A549 treated with AZD9567 at 1 μM for 4 hours (cell line): Measurements from ENCODE around the gene HLTF. TPM values are rescaled to one million over a fixed set of nuclear protein-coding genes. Genes with fewer than 3 reads are reported as not detected.

Experiments used
- total RNA-seq: library from RNA; stranded (reverse); fragments of 200-300 nt; extraction: Qiagen RNA extraction; gene quantifications from 5 replicates; pipeline ENCODE4 v1.2.3, GENCODE V29; 2022; ENCODE audit not compliant: insufficient read depth

Gene HLTF, protein sequence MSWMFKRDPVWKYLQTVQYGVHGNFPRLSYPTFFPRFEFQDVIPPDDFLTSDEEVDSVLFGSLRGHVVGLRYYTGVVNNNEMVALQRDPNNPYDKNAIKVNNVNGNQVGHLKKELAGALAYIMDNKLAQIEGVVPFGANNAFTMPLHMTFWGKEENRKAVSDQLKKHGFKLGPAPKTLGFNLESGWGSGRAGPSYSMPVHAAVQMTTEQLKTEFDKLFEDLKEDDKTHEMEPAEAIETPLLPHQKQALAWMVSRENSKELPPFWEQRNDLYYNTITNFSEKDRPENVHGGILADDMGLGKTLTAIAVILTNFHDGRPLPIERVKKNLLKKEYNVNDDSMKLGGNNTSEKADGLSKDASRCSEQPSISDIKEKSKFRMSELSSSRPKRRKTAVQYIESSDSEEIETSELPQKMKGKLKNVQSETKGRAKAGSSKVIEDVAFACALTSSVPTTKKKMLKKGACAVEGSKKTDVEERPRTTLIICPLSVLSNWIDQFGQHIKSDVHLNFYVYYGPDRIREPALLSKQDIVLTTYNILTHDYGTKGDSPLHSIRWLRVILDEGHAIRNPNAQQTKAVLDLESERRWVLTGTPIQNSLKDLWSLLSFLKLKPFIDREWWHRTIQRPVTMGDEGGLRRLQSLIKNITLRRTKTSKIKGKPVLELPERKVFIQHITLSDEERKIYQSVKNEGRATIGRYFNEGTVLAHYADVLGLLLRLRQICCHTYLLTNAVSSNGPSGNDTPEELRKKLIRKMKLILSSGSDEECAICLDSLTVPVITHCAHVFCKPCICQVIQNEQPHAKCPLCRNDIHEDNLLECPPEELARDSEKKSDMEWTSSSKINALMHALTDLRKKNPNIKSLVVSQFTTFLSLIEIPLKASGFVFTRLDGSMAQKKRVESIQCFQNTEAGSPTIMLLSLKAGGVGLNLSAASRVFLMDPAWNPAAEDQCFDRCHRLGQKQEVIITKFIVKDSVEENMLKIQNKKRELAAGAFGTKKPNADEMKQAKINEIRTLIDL
- 12.1 to 19.8 TPM (median 16.9 TPM) in 5 replicates for total RNA-seq

DNA sequence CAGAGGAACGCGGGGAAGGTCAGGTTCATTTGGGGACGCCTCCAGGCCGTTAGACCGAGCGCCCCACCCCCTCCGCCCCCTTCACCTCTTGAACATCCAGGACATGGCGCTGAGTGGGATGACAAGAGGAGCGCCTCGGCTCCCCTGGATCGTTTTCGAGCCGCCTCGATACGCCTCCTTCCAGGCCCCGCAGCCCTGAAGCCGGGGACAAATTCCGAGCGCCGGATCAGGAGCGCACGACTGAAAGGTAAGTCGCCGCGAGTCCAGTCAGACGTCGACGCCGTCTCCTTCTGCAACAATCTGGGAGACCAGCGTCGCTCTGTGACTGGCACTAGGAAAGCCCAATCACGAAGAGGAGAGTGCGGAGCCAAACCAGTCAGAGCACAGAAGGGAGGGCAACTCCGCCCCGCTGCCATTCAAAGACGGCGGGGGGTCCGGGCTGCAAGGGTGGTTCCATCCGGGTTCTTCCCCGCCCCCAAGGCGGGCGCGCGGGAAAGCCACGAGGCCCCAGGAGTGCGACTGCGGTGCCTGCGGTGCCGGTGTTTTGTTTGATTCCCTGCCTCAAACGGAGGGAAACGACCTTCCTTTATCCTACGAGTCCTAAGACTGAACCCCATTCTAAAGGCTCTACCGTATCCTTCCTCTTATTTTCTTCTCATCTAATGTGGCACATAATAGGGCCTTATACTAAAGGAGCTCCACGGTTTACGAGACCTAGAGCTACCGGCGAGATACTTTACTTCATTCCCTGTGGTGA is at the start of gene HLTF:
TSS of gene HLTF (minus strand) at position 302 of the 757 bp plus-strand sequence. CDS start at position 105, 197 bp downstream.

DNA sequence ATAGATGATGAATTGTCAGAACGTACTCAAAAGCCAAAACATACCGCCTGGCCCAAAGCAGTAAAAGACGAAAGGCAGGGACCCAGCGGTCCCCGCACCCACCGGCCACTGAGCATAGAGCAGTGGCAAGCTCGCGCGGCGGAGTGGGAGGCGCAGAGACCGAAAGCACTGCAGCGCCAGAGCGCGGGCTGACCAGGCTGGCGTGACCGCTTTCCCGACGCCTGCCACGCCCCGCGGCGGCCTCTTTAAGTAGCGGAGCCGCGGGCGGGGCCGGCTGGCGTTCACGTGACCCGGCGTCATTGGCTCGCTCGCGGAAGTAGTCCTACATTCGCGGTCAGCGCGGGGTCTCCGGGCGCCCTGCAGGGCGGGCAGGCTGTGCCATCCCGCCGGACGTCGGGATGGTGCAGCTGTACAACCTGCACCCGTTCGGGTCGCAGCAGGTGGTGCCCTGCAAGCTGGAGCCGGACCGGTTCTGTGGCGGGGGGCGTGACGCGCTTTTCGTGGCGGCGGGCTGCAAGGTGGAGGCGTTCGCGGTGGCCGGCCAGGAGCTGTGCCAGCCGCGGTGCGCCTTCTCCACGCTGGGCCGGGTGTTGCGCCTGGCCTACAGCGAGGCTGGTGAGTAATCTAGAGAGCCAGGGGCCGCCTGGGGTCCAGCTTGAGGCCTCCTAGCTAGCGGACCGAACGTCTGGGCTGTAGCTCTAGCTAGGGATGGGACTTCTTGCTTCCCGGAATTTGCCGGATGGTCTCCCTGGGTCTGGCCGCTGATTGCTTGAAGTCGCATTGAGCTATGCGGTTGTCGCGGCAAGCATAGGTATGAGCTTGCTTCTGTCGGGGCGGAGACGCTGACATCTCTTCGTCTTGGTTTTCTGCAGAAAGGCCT is 43.2 kb upstream of the HLTF start, which contains the start of gene HPS3:
TSS of gene HPS3 (plus strand) at position 313 of the 880 bp plus-strand sequence. CDS start at position 399, 86 bp downstream.

DNA sequence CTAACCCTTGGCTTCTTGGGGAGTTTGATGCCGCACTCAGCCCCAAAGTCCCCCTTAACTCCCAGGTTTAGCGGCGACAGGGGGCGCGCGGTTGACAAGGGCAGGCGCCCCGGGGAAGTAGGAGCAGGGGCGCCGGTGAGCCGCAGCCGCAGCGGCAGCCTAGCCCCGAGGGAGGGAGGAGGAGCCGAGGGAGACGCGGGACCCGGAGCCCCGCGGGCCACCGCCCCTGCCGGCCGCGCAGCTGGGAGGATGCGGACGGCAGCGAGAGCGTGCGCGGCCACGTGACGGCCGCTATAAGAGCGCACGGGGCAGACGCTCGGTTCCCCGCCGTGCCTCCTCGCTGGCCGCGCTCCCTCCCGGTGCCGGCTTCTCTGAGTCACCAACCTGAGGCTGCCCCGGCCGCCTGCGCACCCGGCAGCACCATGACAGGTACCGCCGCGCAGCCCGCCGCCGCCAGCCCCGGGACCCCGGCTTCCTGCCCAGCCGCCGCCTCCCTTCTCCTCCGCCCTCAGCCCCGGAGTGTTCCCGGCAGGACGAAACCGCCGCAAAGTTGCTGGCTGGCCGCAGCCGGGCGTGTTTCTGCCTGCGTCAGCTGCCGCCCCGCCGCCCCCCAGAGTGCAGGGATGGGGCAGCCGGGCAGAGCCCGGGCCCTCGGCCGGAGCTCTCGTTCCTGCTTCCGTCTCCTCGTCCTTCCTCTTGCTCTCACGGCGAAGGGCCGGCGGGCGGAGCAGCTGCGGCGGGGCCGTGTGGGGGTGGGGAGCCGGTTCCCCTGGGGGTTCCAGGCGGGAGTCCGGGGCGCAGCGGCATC is 94.9 kb downstream of the HLTF start, which contains the start of gene GYG1:
TSS of gene GYG1 (plus strand) at position 322 of the 808 bp plus-strand sequence. CDS start at position 423, 101 bp downstream.

Other genes with a start within 250 kb of the HLTF start
- gene CPA3, start 221.2 kb downstream of the HLTF start, total RNA-seq = not detected in 5 replicates
- 33.6 to 46.7 TPM (median 34.4 TPM) in 5 replicates for gene GYG1, start 95.0 kb downstream of the HLTF start, total RNA-seq
- 29.9 to 33.2 TPM (median 32.5 TPM) in 5 replicates for gene HPS3, start 43.1 kb upstream of the HLTF start, total RNA-seq
- 3.9 to 8.2 TPM (median 5.4 TPM) in 5 replicates for gene CP, start 135.3 kb upstream of the HLTF start, total RNA-seq
- gene TM4SF18, start 247.1 kb upstream of the HLTF start, total RNA-seq = 26.5 to 31.1 TPM (median 28.4 TPM) in 5 replicates